HTERT RPE-1 (cell line): Measurements from ENCODE around the gene AGL.
"Not testable (repeated sequence)": the region's sequence is repeated elsewhere in the genome, so short reads cannot be mapped to it uniquely, and the experiment has no call there.

Source experiments
- in situ Hi-C: fragments of 300-500 bp; cut with MboI; formaldehyde crosslinking; loops from 4 replicates; pipeline ENCODE4 v1.14.3; 2020; ENCODE audit warnings: low sequenced_read_pairs

The AGL gene

DNA sequence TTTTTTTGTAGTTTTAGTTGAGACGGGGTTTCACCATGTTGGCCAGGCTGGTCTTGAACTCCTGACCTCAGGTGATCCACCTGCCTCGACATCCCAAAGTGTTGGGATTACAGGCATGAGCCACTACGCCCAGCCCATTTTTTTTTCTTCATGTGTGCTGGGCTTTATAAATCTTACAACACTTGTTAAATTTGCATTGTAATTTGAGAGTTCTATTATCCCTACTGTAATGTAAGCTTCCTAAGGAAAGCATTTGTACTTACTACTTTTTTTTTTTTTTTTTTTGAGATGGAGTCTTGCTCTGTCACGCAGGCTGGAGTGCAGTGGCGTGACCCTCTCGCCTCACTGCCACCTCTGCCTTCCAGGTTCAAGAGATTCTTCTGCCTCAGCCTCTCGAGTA, 121.9 kb downstream of the AGL start:
- in situ Hi-C loops, result not testable (repeated sequence)
